ENCODE measurements around the gene COL4A2.

DNA sequence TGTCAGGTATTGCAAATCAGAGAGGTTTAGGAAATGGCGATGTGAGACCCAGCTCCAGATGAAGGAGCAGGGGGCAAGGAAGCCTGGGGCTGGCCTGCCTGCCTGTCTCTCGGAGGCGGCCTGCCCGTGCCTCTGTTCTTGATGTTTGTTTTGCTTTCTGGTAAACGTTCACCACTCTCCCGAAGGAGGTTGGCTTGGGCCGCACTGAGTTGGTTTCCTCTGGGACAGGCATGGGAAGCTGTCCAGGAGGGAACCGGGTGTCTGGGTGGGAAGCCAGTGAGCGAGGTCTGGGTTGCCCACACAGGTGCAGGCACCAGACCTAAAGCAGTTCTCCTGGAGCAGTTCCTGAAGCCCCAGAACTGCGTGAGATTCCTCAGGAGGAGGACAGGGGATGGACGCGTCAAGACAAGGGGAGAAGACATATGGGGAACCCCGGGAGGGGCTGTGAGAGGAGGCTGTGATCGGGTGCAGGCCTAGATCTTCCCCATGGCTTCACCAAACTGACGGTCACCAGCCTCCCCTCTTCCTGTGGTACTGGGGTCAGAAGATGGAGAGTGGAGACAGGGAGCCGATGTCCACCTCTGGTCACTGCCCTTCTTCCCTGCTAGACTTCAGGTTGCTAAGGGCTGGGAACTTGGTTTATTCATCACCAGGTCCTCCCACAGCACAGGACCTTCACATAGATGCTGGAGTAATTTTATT lies 15.2 kb downstream of the COL4A2 start:
- TF ChIP-seq, protein P1, sequence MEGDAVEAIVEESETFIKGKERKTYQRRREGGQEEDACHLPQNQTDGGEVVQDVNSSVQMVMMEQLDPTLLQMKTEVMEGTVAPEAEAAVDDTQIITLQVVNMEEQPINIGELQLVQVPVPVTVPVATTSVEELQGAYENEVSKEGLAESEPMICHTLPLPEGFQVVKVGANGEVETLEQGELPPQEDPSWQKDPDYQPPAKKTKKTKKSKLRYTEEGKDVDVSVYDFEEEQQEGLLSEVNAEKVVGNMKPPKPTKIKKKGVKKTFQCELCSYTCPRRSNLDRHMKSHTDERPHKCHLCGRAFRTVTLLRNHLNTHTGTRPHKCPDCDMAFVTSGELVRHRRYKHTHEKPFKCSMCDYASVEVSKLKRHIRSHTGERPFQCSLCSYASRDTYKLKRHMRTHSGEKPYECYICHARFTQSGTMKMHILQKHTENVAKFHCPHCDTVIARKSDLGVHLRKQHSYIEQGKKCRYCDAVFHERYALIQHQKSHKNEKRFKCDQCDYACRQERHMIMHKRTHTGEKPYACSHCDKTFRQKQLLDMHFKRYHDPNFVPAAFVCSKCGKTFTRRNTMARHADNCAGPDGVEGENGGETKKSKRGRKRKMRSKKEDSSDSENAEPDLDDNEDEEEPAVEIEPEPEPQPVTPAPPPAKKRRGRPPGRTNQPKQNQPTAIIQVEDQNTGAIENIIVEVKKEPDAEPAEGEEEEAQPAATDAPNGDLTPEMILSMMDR (IDR thresholded peaks at IDR 0.05): no peak
- TF ChIP-seq POLR2AphosphoS5 (IDR thresholded peaks at IDR 0.05): no peak
- TF ChIP-seq EP300 (IDR thresholded peaks at IDR 0.05; ENCODE audit: low read depth): no peak

Measured in transverse colon (tissue), 4 donors.